Mucosa of gallbladder (tissue), 1 donor: ENCODE data around the gene DDX24. TPM values are rescaled to one million over a fixed set of nuclear protein-coding genes. Genes with fewer than 3 reads are reported as not detected.
A peak's percentile ranks its signal among the peaks of the same experiment; 100 is the strongest.

Source experiments
- DNase-seq: peaks from one replicate; pipeline ENCODE4 v3.0.0-alpha.2; 2020; ENCODE audit warnings: low spot score
- total RNA-seq: library from RNA; stranded (reverse); gene quantifications from one replicate; pipeline ENCODE4 v1.2.1, GENCODE V29; 2021
- donor health status: DM: no; HTN: no; CAD: no.

Gene DDX24
- total RNA-seq, 1 donor from 2014 or later = 187 TPM

GRCh38 chr14:94010625-94011024, 70.4 kb downstream of the DDX24 start:
- DNase-seq = no peak

- no peak for DNase-seq
Observed at GRCh38 chr14:94009767-94010166, 71.2 kb downstream of the DDX24 start.

- no peak for DNase-seq
Observed at GRCh38 chr14:94008234-94008633, 72.8 kb downstream of the DDX24 start.

- DNase-seq = no peak
Observed at GRCh38 chr14:94005324-94006073, 75.5 kb downstream of the DDX24 start.

- no peak for DNase-seq
Observed at GRCh38 chr14:94004015-94004414, 77.0 kb downstream of the DDX24 start.

GRCh38 chr14:94003397-94003796, 77.6 kb downstream of the DDX24 start:
- DNase-seq = no peak

- peak; percentile 56 for DNase-seq
Observed at GRCh38 chr14:94001501-94002396, 79.3 kb downstream of the DDX24 start.

GRCh38 chr14:94001016-94001415, 80.0 kb downstream of the DDX24 start:
- no peak for DNase-seq

- no peak for DNase-seq
Observed at GRCh38 chr14:94000267-94000666, 80.7 kb downstream of the DDX24 start.

- no peak for DNase-seq
Observed at GRCh38 chr14:93999573-93999972, 81.4 kb downstream of the DDX24 start.

- DNase-seq = no peak
Observed at GRCh38 chr14:93998871-93999403, 82.1 kb downstream of the DDX24 start.

Other genes with a start within 250 kb of the DDX24 start
- gene FAM181A, start 153.9 kb downstream of the DDX24 start, total RNA-seq = not detected
- 28.0 TPM for gene ASB2, start 104.6 kb downstream of the DDX24 start, total RNA-seq
- not detected for gene CCDC197, start 83.9 kb downstream of the DDX24 start, total RNA-seq
- gene OTUB2, start 54.9 kb downstream of the DDX24 start, total RNA-seq = 2.1 TPM
- gene IFI27L1, start 108 bp upstream of the DDX24 start, total RNA-seq = 19.8 TPM
- 478 TPM for gene IFI27, start 29.5 kb upstream of the DDX24 start, total RNA-seq
- 61.8 TPM for gene IFI27L2, start 48.4 kb upstream of the DDX24 start, total RNA-seq
- gene PPP4R4, start 93.1 kb upstream of the DDX24 start, total RNA-seq = 1.4 TPM
- 0.32 TPM for gene SERPINA10, start 212.1 kb upstream of the DDX24 start, total RNA-seq
- gene SERPINA6, start 242.1 kb upstream of the DDX24 start, total RNA-seq = 88.3 TPM